Effector CD8-positive, alpha-beta T cell (primary cell): ENCODE results near the gene SEMA6A.
"Not testable (repeated sequence)": the region's sequence is repeated elsewhere in the genome, so short reads cannot be mapped to it uniquely, and the experiment has no call there.

Experiments used
- DNase-seq: peaks from one replicate; lab custom pipeline; 2025; lab: John Stamatoyannopoulos, UW

Gene SEMA6A

DNA sequence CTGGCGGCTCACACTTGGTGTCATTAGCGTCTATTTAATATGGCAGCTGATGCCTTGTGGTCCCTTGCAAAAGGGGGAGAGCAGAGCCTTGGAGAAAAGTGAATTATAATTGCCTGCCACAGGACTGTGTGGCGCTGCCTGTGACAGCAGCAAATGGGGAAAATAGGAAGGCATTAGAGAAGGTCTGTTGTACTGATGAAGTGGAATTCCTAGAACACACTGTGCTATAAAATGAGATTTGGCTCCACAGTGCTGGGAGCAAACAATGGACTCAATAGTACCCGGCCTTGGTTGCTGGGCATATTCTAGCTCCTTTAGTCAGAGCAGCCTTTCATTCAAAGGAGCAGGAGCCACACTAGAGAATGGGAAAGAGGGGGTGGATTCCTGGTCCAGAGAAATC, 21.3 kb downstream of the SEMA6A start:
- no peak for DNase-seq

DNA sequence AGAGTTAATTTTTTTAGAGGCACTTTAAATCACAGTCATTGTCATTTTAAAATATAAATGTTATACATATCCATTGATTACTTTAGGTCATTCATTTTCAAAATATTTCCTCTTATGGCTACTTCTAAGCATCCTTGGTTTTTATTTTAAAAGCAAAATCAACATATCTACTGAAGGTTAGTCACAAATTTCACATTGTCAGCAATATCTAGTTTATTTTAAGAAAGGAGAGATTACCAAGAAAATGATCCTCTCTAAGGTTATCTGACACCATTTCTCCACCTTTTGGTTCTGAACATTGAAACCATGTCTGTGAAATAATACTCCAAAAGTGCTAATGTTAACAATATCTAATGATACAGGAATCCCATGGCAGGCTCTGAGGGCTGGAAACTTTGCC, 24.5 kb downstream of the SEMA6A start:
- no peak for DNase-seq

DNA sequence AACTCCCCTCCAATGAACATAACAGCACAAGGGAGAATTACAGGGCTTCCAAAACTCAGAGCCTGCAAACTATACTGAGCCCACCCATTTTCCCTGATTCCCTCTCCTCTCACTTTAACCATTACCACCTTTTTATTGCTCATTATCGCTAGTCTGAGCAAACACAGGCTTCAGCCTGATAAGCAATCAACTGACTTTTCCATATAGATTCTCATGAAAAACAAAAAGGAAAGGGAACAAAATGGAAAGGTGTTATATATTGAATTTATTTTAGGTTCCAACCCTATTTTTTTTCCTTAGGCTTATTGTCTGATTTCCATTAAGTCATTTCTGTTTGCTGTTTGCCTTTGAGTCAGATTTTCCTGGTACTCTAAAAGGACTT, 27.9 kb downstream of the SEMA6A start:
- DNase-seq = no peak

DNA sequence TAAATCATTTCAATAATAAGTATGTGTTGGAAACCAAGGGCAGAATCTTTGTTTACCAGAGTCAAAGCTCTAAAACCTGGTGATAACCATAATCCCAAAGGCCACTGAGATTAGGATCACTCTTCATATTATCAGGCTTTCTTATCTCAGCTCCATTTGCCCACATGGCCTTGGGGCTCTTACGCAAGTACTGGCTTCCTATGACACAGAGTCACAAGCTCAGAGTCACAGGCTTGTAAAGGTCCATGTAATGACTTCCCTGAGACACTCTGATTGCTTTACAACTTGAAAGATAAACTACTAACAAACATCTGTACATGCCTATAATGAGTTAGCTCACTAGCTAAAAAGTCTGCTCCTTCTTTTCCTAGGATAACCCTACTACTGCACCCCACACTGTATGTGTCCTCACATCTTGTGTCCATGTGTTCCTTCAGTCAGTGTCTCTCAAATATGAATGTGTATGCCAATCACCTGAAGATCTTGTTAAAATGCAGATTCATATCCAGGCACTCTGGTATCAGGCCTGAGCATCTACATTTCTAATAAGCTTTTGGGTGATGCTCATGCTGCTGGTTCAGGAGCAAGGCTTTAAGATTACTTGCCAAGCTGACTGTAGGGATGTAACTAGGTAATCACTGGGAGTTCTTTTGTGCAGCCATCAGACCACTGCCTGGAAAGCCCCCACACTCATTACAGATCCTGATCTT, 28.4 kb downstream of the SEMA6A start:
- no peak for DNase-seq

DNA sequence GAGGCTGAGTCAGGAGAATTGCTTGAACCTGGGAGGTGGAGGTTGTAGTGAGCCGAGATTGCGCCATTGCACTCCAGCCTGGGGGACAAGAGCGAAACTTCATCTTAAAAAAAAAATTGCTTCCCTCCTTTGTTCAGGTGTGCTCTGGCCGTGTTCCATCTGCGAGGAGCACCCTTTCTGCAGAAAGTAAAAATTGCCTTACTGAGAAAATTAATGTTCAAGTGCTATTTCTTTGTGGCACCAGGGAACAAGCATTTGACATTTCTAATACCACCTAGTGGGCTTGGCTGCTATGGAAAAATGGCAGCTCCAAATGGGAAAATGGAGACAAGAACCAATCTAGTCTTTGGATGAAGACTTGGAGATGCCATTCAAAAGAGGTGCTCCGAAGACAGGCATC, 29.2 kb downstream of the SEMA6A start:
- DNase-seq = not testable (repeated sequence)

DNA sequence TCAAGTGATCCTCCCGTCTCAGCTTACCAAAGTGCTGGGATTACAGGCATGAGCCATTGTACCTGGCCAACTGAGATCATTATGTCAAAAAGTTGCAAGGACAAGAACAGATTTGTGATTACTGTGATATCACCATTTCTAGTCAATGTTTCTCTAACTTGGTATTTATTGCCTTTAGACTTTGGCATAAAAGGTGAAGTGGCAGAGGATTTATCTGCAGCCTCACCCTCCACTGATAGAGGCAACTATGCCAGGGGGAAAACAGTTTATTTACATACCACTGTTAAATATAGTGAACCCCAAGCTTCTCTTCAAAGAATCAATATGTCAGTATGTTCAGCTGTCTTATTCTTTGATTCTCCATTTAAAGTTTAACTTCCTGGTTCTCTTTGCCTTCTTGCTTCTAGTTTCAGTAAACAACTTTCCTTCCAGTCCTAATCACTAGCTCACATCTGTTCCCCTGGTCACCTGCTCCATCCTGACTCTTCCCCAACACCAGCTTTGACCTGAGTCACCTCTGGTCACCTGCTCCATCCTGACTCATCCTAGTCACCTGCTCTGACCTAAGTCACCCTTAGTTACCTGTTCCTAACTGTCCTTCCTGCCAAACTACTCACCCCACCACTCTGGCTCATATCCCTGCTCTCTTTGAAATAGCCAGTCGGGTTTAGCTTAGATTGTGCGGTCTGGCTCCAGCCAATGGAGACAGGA, 29.9 kb downstream of the SEMA6A start:
- no peak for DNase-seq

DNA sequence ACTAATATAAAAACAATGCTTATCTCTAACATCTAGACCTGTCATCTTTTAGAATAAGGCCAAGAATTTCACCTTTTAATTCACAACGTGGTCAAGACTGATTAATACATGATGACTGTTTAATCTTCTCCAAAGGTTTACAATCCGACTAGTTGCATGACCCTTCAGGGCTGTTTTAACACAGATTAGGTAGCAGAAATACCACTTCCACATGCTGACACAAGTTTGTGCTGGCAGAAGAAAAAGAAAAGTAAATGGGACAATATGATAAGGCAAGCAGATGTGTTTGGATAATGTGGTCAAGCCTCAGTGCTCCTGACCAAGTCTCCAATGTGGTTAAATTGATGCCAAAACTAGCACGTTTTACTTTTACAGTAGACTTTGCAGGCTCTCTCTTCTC, 31.1 kb downstream of the SEMA6A start:
- DNase-seq = no peak

DNA sequence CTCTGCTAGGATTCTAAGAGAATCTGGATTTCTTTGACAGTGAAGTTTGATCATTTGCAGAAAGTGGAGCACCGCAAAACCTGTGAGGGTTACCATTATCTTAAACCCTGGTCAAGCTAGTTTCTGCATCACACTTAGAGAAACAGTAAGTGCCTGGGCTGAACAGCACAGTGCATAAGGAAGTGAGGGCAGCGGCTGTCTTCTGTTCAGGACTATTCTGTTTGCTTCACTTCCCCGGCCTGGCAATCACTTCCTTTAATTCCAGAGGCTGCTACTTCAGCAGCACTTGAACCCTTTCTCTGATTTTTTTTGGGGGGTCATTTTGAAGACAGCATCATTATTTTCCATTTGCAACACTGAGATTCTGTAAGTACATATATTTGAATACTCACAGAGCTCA, 32.0 kb downstream of the SEMA6A start:
- DNase-seq = no peak

DNA sequence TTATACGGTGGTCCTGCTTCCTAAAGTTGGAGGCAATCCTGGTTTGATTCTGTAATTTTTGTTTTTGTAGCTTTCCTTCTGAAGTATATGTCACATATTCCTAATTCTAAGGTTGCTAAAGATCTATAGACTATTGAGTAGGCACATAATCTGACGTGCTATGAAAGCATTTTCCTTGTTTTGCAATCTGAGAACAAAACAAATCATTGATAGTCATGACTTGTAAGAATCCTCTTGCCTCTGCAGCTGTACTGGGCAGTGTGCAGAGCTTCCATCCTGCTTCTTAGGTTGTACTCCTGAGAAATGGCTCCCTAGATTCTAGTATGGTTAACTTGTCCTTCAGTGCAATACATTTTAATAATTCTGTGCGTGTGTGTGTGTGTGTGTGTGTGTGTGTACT, 35.4 kb downstream of the SEMA6A start:
- no peak for DNase-seq

DNA sequence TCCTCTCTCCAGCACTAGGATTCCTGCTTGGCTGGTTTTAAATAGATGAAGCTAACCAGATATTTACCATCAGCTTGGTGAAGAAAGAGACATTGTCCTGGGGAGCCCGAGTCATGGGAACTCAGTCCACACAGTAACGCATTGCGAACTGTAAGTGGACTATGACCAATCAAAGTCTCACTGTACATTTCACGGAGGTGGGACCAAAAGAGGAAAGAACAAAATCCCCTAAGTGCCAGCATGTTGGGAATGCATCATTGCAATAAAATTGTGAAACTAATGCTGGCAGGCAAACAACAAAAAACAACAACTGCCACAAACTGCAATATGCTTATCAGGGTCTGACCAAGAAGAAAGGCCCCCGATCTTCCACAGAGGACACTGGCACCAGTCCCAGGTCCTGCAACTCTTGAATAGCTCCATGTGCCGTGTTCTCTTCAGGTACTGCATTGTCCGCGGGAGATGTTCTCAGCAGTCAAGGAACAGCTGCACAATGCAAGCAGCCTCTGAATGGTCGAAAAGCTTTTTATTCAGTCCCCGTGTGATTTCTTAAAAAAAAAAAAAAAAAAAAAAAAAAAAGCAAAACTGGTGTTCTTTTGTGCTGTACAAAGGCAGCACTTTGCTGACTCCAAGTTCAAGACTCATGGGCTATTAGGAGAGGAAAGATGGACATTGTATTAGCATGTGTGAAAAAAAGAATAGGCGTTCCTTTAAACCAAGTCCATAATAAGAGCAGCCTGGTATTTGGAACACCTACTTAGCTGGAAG, 38.1 kb downstream of the SEMA6A start:
- DNase-seq = no peak

DNA sequence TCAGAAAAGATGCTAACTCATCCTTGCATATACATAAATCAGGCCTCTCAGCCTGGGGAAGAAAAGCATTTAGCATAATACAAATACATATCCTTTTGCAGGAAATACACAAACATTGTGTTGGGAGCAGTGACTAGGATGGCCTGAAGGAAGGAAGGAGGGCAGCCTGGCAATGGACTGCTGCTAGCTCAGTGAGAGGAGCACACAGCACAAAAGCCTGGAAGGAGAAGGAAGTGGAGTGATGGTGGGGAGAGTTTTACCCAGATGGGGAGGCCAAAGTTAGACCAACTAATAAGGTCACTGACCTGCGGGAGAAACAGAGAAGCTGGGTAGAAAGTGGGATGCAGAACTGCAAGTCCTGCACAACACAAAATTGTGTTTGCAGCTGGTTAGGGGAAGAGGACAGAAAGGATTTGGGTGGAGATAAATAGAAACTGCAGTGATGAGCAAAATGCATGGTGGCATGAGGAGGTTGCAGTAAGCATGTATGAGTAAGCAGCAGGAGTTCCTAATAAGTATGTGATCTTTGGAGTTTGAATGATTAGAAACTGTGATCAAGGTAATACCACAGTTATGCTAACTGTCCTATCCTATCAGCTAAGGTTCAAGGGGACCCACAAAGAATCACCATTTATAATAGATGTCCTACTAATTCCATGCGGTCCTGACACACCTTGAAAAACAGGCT, 39.5 kb downstream of the SEMA6A start:
- no peak for DNase-seq

DNA sequence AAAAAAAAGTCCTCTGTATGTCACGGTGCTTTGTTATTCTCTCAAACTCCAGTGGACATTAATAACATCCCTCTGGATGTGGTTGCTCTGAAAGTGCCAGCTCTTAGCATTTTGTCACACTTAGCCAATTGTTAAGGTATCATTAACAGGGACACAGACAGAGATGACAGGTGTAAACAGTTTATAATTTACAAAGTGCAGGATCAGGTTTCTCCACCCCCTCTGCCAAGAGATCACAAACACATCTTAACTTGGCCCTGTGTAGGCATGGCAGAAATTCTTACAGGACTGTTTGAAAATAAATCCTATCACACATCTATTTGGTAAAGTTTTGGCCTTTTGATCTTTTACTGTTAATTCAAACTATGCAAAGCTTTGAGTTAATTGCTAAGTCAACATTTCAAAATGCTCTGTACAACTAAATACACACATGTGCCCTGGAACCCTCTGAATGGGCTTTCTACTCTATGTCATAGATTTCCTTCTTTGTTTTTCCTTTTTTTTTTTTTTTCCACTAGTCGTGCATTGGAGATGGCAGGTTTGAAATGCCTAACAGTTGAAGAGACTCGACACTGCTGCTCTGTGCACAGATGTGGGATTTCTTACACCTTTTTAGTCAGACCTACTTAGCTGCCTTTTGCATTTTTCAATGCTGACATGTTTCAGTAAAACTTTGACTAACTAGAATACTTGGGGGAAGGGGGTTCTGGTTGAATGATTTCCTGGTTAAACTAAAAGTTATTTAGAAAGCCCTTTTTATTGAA, 41.7 kb downstream of the SEMA6A start:
- DNase-seq = no peak

DNA sequence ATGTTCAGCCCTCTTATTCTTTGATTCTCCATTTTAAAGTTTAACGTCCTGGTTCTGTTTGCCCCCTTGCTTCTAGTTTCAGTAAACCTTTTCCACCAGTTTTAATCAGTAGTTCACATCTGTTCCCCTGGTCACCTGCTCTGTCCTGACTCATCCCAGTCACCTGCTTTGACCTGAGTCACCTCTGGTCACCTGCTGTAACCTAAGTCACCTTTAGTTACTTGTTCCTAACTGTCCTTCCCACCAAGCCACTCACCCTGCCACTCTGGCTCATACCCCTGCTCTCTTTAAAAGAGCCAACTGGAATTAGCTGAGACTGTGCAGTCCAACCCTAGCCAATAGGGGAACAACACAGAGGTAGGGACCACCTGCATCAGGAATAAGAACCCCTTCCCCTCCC, 43.0 kb downstream of the SEMA6A start:
- DNase-seq = no peak

DNA sequence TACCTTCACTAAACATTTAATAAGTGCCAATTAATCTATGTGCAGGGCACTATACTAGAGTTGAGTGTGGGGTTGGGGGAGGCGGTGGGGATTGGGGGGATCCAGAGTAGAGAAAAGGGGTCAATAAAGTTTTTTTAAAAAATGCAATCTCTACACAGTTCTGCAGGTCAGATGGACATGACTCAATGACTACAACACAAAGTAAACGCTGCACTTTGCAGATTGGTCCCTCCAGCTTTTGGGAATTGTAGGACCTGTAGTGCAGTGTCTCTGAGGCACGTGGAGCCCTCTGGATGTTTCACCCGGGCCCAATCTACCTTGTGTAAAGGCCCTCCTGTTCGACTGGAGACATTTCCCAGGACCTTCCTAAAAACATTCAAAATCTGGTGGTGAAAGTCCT, 43.5 kb downstream of the SEMA6A start:
- DNase-seq = no peak

DNA sequence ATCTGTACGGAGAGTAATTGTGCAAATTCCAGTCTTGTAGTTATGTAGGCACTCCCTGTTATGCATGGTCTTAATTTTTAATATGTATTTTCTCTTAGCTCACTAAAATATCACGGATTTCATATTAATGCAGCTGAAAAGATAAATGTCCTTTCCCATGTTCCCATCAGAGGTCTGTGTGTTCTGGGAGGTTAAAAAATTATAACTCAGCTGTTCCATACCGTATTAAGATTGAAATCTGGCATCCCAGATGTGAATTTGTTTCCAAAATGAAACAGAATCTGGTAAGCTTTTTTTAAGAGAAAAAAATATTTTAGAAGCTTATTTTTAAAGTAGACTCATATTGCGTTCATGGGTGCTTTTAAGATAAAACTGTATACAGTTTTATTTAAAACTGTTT, 44.3 kb downstream of the SEMA6A start:
- DNase-seq = no peak

DNA sequence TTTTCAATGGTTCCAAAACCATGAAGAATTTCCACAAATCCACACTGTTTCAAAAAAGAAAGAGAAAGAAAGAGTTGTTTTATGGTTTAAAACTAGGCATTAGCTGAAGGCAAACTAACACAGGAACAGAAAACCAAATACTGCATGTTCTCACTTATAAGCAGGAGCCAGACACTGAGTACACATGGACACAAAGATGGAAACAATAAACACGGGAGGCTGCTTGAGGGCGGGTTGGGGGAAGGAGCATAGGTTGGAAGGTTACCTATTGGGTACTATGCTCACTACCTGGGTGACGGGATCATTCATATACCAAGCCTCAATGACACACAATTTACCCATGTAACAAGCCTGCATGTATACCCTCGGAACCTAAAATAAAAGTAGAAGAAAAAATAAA, 45.0 kb downstream of the SEMA6A start:
- no peak for DNase-seq

DNA sequence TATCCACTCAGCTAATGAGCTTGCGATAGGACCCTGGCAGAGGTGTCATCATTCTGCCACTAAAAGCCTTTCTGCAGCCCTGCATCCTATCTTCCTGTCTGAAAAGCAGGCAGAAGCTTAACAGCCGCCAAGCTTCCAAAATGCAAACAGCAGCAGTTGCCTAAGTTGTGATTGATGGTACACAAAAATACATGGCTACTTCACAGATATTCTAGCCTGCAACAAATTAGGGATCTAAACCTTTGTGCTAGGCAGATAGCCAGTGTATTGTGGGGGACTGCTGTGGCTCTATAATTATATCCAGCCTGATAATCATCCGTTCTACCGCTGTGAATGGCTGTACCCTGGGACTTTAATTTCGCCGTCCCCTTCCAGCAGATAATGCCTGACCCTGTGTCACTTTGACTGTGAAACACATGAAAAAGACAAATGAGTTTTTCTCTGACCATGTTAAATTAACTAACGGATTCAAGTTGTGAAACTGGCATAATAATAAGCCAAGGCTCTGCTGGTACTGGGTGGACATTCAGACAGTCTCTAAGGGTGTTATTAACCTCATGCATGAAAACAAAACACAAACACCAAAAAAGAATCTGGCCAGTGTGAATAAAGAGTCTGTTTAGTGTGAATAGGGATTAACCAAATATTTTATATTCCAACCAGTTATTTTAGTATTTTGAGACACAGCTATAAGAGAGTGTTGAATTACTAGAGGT, 45.9 kb downstream of the SEMA6A start:
- DNase-seq = no peak

DNA sequence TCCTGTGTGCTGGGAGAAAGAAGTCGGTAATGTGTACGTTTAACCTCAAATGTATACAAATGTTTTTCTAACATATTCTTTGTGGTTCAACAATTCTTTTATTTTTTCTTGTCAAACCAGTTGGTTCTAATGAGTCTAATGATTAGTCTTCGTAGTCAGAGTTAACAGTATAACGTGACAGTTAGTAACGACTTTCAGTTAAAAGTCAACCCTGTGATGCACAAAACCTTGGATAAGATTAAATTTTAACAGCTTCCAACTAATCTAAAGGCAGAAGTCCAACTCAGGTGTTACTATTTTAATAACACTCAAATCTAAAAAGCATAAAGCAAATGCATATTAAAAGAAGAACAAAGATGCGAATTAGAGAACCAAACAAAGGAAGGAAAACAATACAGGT, 47.0 kb downstream of the SEMA6A start:
- DNase-seq = no peak

DNA sequence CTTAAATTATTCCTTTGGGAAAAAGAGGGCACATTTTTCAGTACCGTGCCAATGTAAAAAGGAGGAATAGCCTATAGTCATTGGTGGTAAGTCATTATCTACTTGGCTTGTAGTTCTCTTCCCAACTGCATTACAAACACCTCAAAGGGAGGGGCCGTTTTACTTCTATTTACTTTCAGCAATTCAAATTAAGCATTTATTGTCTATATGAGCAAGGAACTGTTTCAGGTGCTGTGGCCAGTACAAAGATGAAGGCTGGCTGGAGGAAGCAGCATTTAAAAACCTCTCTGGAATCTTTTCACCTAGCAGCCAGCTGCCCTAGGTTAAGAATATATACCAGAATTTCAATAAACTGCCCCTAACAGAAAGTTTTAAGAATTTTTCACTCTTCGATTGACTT, 48.9 kb downstream of the SEMA6A start:
- no peak for DNase-seq

DNA sequence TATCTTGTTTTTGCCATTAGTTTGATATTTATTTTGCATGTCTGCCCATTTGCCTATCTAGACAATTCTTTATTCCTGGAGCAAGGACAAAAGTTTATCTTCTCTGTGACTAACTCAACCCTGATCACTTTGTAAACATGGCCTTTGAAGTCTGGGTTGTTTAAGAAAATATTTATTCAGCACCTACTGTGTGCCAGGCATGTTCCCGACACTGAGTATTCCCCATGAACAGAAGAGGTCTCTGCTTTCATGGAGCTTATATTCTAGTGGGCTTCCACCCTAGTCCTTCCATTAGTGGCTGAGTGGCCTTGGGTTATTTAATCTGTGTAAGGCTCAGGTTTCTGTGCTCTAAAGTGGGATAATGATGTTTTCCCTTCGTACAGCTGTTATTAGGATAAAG, 49.7 kb downstream of the SEMA6A start:
- DNase-seq = no peak
